Small intestine (tissue), 7 donors: Measurements from ENCODE around the gene MTA3. TPM values are rescaled to one million over a fixed set of nuclear protein-coding genes. Genes with fewer than 3 reads are reported as not detected.
A peak's percentile ranks its signal among the peaks of the same experiment; 100 is the strongest.
"Not testable (repeated sequence)": the region's sequence is repeated elsewhere in the genome, so short reads cannot be mapped to it uniquely, and the experiment has no call there.

Experiments used
- DNase-seq, 2 donors: peaks; one replicate each; pipeline versions ENCODE4 v3.0.0 to v3.0.0-alpha.2; 2013
- FAIRE-seq: peaks from 2 replicates; lab custom pipeline; 2012; peaks lifted over from hg19 to GRCh38; lab: Jason Lieb, UNC
- H3K27ac ChIP-seq, 3 donors: one replicate each; pipeline ENCODE4 v1.5.1; 2013; ENCODE audit warnings: low read length in 2 of 3, mild to moderate bottlenecking in 2 of 3, control low read depth in 1 of 3, inconsistent platforms in 1 of 3, low read depth in 1 of 3, moderate library complexity in 1 of 3
- H3K27me3 ChIP-seq, 3 donors: one replicate each; pipeline ENCODE4 v1.6.1; 2013; ENCODE audit warnings: low read length in 3 of 3, inconsistent platforms in 1 of 3; ENCODE audit not compliant: control insufficient read depth in 3 of 3, insufficient read depth in 3 of 3
- H3K36me3 ChIP-seq, 3 donors: one replicate each; pipeline ENCODE4 v1.6.1; 2013; ENCODE audit warnings: low read length in 3 of 3, inconsistent platforms in 1 of 3, low read depth in 1 of 3, mild to moderate bottlenecking in 1 of 3, moderate library complexity in 1 of 3; ENCODE audit not compliant: control insufficient read depth in 3 of 3, insufficient read depth in 2 of 3
- H3K4me1 ChIP-seq, 3 donors: one replicate each; pipeline ENCODE4 v1.6.1; 2013; ENCODE audit warnings: low read length in 2 of 3, inconsistent platforms in 1 of 3, low read depth in 1 of 3, mild to moderate bottlenecking in 1 of 3, moderate library complexity in 1 of 3; ENCODE audit not compliant: control insufficient read depth in 3 of 3, insufficient read depth in 2 of 3
- H3K4me3 ChIP-seq, 3 donors: one replicate each; pipeline ENCODE4 v1.5.1; 2013; ENCODE audit warnings: low read length in 3 of 3, control low read depth in 1 of 3, inconsistent platforms in 1 of 3, low read depth in 1 of 3, mild to moderate bottlenecking in 1 of 3, moderate library complexity in 1 of 3
- H3K9me3 ChIP-seq, 2 donors: one replicate each; pipeline ENCODE4 v1.6.1; 2013; ENCODE audit warnings: low read depth in 1 of 2, low read length in 1 of 2; ENCODE audit not compliant: control insufficient read depth in 2 of 2, insufficient read depth in 1 of 2
- WGBS, 3 donors: extraction: QIAGEN DNeasy Blood & Tissue Kit; methylation state at CpG; one replicate each; pipeline ENCODE4 v1.1.7; 2013; 5-methylcytosine and 5-hydroxymethylcytosine counted together
- polyA plus RNA-seq, 4 donors: library from polyadenylated mRNA; stranded (reverse) in 3 of 4; unstranded in 1 of 4; fragments of 200-250 nt in 3 of 4; fragments of 120-200 nt in 1 of 4; gene quantifications; one replicate each; pipeline versions ENCODE4 v1.2.1 to v1.2.3, GENCODE V29; 2013
- donor health status: healthy with polysubstance abuse.
- donor health status: control.
- donor health status: control.
- donor health status: Bipolar disorder and iron deficiency.
- donor health status: healthy.

The MTA3 gene
- polyA plus RNA-seq, 4 donors: 16.6 to 41.1 (median 27.3) TPM

GRCh38 chr2:42722320-42723190 lies 154.1 kb downstream of the MTA3 start:
- Histone ChIP-seq H3K36me3 (peaks cover 0 to 8% (median 4%) of the 10 kb centered on the region in 3 donors), H3K4me1 (peaks cover 6 to 11% (median 6%) of the 10 kb centered on the region in 3 donors), H3K4me3 (no peak overlapping the region), H3K9me3 (no peaks in the 10 kb centered on the region), H3K27me3 (no peaks in the 10 kb centered on the region), H3K27ac (no peak overlapping the region)
- DNase-seq: peak; percentile 51 to 86
- FAIRE-seq: no peak
- WGBS, 3 donors: 35 to 54% (median 39%) methylated on average over 7 of the region's 7 CpGs

- peak in 1 of 2 donors; percentile 48 for DNase-seq
Observed at GRCh38 chr2:42723465-42723864, 155.0 kb downstream of the MTA3 start.

GRCh38 chr2:42724886-42725285 lies 156.5 kb downstream of the MTA3 start:
- no peak overlapping the region for H3K27ac ChIP-seq
- peaks cover 0 to 8% (median 4%) of the 10 kb centered on the region in 3 donors for H3K36me3 ChIP-seq
- WGBS, 3 donors: 91 to 97% (median 95%) methylated on average over 2 of the region's 2 CpGs
- H3K27me3 ChIP-seq: no peaks in the 10 kb centered on the region
- peaks cover 6 to 11% (median 6%) of the 10 kb centered on the region in 3 donors for H3K4me1 ChIP-seq
- FAIRE-seq (no peak), DNase-seq (no peak)
- H3K4me3 ChIP-seq: no peak overlapping the region
- H3K9me3 ChIP-seq: no peaks in the 10 kb centered on the region

More at GRCh38 chr2:42723465-42723864, 155.0 kb downstream of the MTA3 start:
- Histone ChIP-seq H3K9me3 (no peaks in the 10 kb centered on the region), H3K27ac (no peak overlapping the region), H3K27me3 (no peaks in the 10 kb centered on the region), H3K4me1 (peaks cover 6 to 11% (median 6%) of the 10 kb centered on the region in 3 donors), H3K36me3 (peaks cover 0 to 8% (median 4%) of the 10 kb centered on the region in 3 donors), H3K4me3 (no peak overlapping the region)
- FAIRE-seq: no peak

GRCh38 chr2:42725657-42726056 lies 157.2 kb downstream of the MTA3 start:
- no peaks in the 10 kb centered on the region for H3K9me3 ChIP-seq
- H3K36me3 ChIP-seq: peaks cover 0 to 8% (median 4%) of the 10 kb centered on the region in 3 donors
- no peak for FAIRE-seq
- DNase-seq: no peak
- H3K4me1 ChIP-seq: peaks cover 6 to 11% (median 6%) of the 10 kb centered on the region in 3 donors
- H3K27ac ChIP-seq: no peak overlapping the region
- H3K4me3 ChIP-seq: no peak overlapping the region
- no peaks in the 10 kb centered on the region for H3K27me3 ChIP-seq
- 85 to 91% (median 88%) methylated on average over 4 of the region's 4 CpGs for WGBS, 3 donors

- WGBS, 3 donors: 92 to 98% (median 93%) methylated on average over 2 of the region's 2 CpGs
- no peak overlapping the region for H3K4me3 ChIP-seq
- no peaks in the 10 kb centered on the region for H3K9me3 ChIP-seq
- FAIRE-seq (no peak), DNase-seq (peak in 1 of 2 donors; percentile 41)
- H3K4me1 ChIP-seq: peaks cover 6 to 11% (median 6%) of the 10 kb centered on the region in 3 donors
- H3K27ac ChIP-seq: no peak overlapping the region
- H3K36me3 ChIP-seq: peaks cover 0 to 8% (median 4%) of the 10 kb centered on the region in 3 donors
- no peaks in the 10 kb centered on the region for H3K27me3 ChIP-seq
Observed at GRCh38 chr2:42726680-42727079, 158.2 kb downstream of the MTA3 start.

- H3K4me3 ChIP-seq, FAIRE-seq, H3K27me3 ChIP-seq, H3K4me1 ChIP-seq, H3K9me3 ChIP-seq, DNase-seq, H3K27ac ChIP-seq: not testable (repeated sequence)
- H3K36me3 ChIP-seq: peaks cover 0 to 12% (median 4%) of the 10 kb centered on the region in 3 donors
- 94 to 98% (median 96%) methylated on average over 4 of the region's 4 CpGs for WGBS, 3 donors
Observed at GRCh38 chr2:42731316-42731715, 162.9 kb downstream of the MTA3 start.

- H3K27me3 ChIP-seq: no peaks in the 10 kb centered on the region
Observed at GRCh38 chr2:42733852-42734251, 165.4 kb downstream of the MTA3 start.

GRCh38 chr2:42736598-42737322 lies 168.3 kb downstream of the MTA3 start:
- FAIRE-seq (no peak), DNase-seq (no peak)
- Histone ChIP-seq H3K4me3 (no peak overlapping the region), H3K9me3 (peaks cover 0 to 20% of the 10 kb centered on the region in 2 donors), H3K4me1 (no peaks in the 10 kb centered on the region), H3K27ac (no peak overlapping the region), H3K36me3 (peaks cover 0 to 22% (median 8%) of the 10 kb centered on the region in 3 donors), H3K27me3 (no peaks in the 10 kb centered on the region)

More at GRCh38 chr2:42733852-42734251, 165.4 kb downstream of the MTA3 start:
- DNase-seq (no peak), FAIRE-seq (no peak)
- 79 to 87% (median 86%) methylated on average over 1 of the region's 1 CpG for WGBS, 3 donors
- Histone ChIP-seq H3K36me3 (peaks cover 0 to 18% (median 6%) of the 10 kb centered on the region in 3 donors), H3K27ac (no peak overlapping the region), H3K4me3 (no peak overlapping the region), H3K9me3 (peaks cover 0 to 17% of the 10 kb centered on the region in 2 donors), H3K4me1 (no peaks in the 10 kb centered on the region)
